ENCODE measurements around the gene EPO.
A peak's percentile ranks its signal among the peaks of the same experiment; 100 is the strongest.
"Not testable (repeated sequence)": the region's sequence is repeated elsewhere in the genome, so short reads cannot be mapped to it uniquely, and the experiment has no call there.

Gene EPO

GRCh38 chr7:100744605-100745004 lies 24.3 kb downstream of the EPO start:
- POLR2A ChIA-PET: no interaction called here
- H3K4me3 ChIP-seq (ENCODE audit: low read depth, low read length): no peak overlapping the region
- no peak for TF ChIP-seq CTCF (IDR thresholded peaks at IDR 0.05; ENCODE audit: insufficient read depth, low read length, missing control alignments)
- CTCF ChIA-PET: no interaction called here
- DNase-seq (ENCODE audit: low read depth, low spot score): no peak

GRCh38 chr7:100745184-100745583 lies 24.9 kb downstream of the EPO start:
- no peak for TF ChIP-seq CTCF (IDR thresholded peaks at IDR 0.05; ENCODE audit: insufficient read depth, low read length, missing control alignments)
- DNase-seq (ENCODE audit: low read depth, low spot score): no peak
- POLR2A ChIA-PET: no interaction called here
- peak overlapping the region; percentile 50 for H3K4me3 ChIP-seq (ENCODE audit: low read depth, low read length)
- CTCF ChIA-PET: no interaction called here

- TF ChIP-seq CTCF (IDR thresholded peaks at IDR 0.05; ENCODE audit: insufficient read depth, low read length, missing control alignments): no peak
- DNase-seq (ENCODE audit: low read depth, low spot score): no peak
- POLR2A ChIA-PET: no interaction called here
- H3K4me3 ChIP-seq (ENCODE audit: low read depth, low read length): no peak overlapping the region
- CTCF ChIA-PET: no interaction called here
Observed at GRCh38 chr7:100752994-100753393, 32.7 kb downstream of the EPO start.

- ChIA-PET POLR2A (no interaction called here), CTCF (no interaction called here)
- H3K4me3 ChIP-seq (ENCODE audit: low read depth, low read length): no peak overlapping the region
- DNase-seq (ENCODE audit: low read depth, low spot score): no peak
- TF ChIP-seq CTCF (IDR thresholded peaks at IDR 0.05; ENCODE audit: insufficient read depth, low read length, missing control alignments): no peak
Observed at GRCh38 chr7:100753750-100754149, 33.5 kb downstream of the EPO start.

- no peak for DNase-seq (ENCODE audit: low read depth, low spot score)
- CTCF ChIA-PET: interaction anchor here (0.8 kb wide), 1 partner anchor 33 kb away, joined by 3 read pairs; no protein-coding TSS in a partner anchor
- H3K4me3 ChIP-seq (ENCODE audit: low read depth, low read length): no peak overlapping the region
- no peak for TF ChIP-seq CTCF (IDR thresholded peaks at IDR 0.05; ENCODE audit: insufficient read depth, low read length, missing control alignments)
- POLR2A ChIA-PET: no interaction called here
Observed at GRCh38 chr7:100759357-100760171, 39.3 kb downstream of the EPO start.

- H3K4me3 ChIP-seq (ENCODE audit: low read depth, low read length); POLR2A ChIA-PET; DNase-seq (ENCODE audit: low read depth, low spot score): not testable (repeated sequence)
- CTCF ChIA-PET: interaction anchor here (0.8 to 1.6 kb wide), 2 partner anchors 11 to 70 kb away, joined by 3 to 4 read pairs; no protein-coding TSS in a partner anchor
Observed at GRCh38 chr7:100762841-100763240, 42.6 kb downstream of the EPO start.
